GM18520 (cell line): ENCODE measurements around the gene KCNA5.

Experiments used
- ATAC-seq: cut with Tn5 transposase; IDR thresholded peaks from one replicate; pipeline ENCODE4 v1.9.1; 2021; ENCODE audit not compliant: unreplicated experiment

Gene KCNA5

DNA sequence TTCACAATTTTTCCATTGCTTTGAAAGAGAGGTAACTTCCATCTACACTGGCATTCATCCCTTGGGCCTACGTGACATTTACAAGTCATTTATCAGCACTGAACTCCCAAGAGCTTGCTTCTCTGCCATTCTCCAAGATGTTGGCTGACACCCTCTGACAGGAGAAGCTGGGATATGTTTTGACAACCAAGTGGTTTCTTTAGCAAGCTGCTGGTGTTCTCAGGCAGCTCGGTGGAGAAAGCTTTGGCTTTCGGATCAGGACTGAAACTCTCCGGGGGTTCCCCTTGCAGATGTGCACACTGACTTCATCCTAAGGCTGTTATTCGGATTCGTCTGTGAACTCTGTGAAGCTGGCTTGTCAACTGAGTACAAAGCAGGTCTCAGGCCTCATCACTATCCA, 15.7 kb downstream of the KCNA5 start:
- no peak for ATAC-seq

DNA sequence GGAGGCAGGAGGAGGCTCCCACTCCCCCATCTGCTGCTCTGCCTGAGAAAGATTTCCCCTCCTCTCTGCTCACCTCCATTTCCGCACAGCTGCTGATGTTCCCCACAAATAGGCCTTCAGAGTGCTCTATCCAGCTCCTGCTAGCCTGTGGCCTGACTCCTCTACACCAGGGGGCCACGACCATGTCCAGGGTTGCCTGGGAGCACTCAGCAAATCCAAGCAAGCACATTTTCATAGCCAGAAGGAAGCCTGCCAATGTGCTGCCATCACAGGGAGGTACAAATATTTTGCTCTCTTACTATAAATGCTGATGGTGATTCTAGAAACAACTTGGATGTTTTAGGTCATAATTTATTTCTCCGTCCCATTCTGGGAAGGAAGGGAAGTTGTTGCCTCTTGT, 17.3 kb downstream of the KCNA5 start:
- no peak for ATAC-seq

DNA sequence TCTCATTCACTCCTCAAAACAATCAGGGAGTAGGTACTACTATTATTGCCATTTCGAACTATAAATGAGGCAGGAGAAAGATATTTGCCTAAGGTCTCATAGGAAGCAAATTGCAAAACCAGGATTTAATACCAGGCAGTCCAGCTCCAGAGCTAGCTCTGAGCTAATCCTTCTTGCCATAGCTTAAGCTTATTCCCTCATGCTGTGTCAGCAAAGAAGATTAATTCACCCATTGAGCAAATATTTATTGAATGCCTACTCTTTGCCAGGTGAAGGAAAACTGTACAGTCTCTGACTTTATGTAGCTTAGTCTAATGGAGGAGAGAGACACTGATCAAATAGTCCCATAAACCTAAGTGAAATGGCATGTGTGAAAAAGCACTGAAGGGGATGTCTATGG, 19.5 kb downstream of the KCNA5 start:
- ATAC-seq: no peak

DNA sequence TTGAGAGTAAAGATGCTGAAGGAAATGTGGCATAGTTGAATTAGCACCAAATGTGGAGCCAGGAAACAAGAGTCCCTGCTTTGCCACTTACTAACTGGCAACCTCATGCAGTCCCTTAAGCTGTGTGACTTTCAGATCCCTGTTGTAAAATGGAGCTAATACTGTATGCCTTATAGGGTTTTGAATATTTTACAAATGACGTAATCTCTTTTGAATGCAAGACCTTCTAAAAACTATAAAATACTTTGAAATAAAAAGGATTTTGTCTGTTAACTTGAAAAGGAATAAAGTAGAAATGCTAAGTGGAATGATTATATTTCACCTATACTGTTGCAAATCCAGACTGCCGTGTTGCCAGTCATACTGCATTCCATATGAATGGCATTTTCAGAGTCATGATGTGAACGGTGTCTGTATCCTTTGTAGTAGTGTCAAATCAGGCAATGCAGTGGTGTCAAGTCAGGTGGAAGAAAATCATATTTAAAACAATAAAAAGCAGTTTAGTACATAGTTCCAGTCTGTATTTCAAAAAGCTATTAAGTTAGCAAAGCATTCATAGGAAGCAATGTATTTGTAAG, 21.3 kb downstream of the KCNA5 start:
- no peak for ATAC-seq

DNA sequence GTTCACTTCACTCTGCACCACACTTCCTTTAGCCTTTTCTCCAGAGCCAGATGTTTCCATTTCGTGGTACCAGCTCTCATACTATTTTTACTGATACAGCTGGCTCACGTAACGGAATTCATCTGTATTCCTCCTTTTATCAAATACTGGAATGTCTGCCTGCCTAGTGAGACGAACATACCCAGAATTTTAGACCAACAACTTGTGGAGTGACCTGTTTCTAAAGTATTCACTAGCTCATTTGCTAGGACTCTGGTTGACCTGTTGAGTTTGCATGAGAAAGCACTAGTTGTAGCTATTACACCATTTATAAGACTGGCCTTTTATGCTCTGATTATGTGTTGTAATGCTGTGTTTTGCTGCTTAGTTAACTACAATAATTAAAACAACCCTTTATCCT, 22.6 kb downstream of the KCNA5 start:
- ATAC-seq: no peak

DNA sequence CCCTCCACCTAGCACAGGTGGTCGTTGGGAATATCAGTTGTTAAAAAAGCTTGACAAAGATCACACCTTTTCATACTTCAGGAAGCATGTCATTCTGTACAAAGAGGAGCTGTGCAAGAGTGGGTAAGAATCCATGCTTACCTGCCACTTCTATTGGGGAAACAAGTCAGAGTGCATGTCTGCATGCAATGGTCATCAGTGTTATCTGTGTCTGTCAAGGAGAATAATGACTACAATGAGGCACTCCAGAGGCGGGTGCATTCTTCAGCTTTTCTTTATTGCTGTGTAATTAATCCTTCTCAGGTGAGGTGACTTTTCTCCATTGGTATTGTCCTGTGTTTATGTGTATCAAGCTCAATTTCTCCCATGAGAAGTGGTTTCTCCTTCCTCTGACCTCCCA, 24.4 kb downstream of the KCNA5 start:
- ATAC-seq: no peak

DNA sequence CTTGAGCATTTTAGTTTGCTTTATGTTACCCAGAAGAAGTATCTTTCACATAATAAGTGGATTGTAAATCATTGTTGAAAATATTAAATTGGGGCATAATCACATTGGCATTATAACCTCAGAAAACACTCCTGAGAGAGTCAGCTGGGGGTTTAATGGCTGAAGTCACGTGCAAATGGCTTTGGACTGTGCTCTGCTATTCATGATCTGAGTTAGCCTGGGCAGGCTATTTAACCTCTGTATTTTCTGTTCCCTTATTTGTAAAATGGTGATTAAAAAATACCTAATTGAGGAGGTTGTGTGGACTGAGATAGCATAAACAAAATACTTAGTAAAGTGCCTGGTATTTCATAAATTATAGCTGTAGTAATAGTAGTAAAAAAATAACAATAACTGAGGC, 24.9 kb downstream of the KCNA5 start:
- no peak for ATAC-seq

DNA sequence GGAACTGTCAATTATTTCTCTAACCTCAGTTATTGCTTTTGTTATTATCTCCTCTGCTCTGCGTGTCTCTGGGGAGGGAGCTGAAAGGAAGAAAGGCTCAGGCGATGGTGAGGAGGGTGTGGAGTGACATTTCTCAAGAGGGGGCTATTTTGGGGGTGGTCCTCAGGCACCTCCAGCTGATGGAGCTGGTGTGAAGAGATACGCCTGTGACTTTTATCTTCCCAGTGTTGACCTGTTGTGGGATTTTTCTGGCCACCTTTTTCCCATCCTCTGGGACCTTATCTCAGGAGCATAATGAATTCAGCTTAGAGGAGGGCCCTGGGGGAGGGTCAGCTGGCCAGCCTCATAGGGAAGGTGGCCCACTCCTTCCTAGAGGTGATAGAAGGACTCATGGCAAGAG, 26.4 kb downstream of the KCNA5 start:
- no peak for ATAC-seq

DNA sequence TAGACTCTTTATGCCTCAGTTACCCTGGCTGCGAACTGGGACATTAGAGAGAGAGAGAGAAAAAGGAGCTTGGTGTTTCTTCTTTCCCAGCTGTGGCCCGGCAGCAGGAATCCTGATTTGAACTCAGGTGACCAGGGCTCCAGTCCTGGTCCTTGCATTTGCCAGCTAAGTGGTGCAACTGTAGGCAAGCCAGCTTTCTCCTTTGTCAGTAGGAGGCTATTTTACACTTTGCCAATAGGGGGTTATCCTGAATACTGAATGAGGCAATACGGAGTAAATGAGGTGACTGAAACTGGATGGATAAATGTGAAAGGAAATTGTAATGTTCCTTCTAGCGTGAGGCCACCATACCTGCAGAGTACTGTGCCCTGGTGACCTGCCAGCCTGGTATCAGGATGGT, 27.8 kb downstream of the KCNA5 start:
- ATAC-seq: no peak

DNA sequence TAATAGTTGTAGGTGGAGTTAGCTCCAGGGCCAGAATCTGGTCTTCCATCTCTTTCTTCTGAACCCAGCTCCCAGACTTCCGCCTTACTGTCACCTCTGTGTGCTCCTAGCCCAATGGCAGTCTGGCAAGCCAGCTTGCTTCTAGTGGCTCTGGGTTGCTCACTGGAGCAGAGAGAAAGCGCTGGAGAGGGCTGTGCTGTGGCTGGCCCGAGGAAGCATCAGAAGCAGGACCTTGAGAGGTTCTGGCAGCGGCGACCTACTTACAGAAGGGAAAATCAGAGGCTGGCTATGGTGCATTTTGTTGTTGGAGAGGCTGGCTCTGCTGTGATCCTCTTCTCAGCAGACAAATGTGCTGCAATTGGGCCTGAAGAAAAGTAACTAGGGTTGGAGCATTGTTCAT, 28.6 kb downstream of the KCNA5 start:
- no peak for ATAC-seq

DNA sequence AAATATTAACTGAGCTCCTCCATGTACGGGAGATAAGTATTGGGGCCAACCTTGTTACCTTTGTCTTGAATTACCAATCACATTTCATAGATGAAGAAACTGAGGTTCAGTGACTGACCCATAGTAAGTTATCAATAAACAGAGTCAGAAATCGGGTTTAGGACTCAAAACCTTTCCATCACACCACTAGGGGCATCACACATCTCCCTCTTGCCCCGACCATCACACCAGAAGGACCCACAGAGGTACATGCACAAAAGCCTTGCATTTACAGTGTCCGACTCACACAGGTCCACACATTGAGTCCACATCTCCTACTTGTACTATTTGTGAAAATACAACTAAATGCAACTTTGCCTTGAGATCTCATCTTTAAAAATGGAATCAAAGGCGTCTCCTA, 29.4 kb downstream of the KCNA5 start:
- no peak for ATAC-seq

DNA sequence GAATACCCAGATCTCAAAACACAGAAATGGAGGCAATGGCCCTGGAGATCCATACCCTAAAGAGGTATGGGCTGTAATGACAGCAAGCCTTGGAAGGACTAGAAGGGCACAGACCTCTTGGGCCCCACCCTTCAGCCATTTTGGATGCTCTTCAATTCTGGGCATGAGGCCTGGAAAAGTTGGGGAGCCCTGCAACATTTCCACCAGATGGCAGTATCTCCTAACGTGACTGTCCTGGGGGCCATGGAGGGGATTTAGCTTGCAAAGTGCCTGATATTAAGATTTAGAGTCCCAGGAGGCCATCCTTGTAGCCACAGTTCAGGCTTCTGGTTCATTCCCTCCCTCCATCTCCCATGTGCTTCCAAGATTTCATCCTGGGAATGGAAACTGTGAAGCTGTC, 30.2 kb downstream of the KCNA5 start:
- ATAC-seq: no peak

DNA sequence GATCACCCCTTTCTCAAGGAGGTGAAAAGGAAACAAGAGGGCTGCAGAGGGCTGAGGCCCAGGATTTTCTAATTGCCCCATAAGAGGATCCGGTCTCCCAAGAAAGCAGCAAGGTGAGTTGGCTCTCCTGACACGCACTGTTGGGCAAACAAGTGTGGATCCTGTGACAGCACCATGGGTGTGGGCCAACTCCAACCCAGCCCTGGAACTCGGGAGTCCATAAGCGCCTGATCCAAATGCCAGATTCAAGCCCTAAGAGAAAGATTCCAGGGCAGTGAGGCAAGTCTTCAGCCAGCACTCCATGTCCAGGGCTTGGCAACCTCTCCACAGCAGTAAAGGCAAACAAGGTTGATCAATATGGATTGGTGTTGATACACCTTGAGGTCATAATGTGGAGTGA, 33.1 kb downstream of the KCNA5 start:
- ATAC-seq: no peak

DNA sequence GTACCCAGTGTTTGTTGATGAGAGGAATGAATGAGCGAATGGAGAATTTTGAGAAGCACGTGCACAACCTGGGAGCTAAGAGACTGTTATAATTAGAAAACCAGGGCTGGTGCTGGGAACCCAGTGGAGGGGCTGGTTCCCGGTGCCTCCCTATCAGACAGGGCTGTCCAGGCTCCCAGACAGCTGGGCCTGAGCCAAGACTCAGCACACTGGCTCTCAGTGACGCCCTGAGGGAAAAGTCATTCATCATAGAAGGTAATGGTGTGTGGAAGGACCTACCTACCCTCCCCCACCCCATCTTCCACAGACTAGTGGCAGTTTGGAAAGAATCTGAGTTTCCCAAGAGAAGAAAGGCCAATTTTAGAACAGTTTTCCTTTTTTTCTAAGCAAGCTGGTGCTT, 34.7 kb downstream of the KCNA5 start:
- no peak for ATAC-seq

DNA sequence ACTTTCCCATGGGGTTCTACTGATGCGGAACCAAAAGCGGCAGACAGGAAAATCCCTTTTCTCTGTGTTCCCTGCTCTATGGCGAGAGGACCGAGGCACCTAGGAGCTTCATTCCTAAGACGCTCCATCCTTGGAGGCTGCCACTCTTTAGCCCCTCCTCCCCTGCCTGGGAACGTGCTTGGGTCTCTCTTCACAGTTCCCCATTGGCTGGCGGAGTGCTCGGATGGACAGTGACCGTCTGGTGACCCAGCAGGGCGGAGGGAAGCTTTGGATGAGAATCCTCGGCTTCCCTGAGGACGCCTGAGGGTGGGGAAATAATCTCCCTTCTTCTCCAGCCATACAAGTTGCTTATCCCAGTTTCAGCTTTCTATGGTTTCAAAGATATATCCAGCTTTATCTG, 37.3 kb downstream of the KCNA5 start:
- no peak for ATAC-seq

DNA sequence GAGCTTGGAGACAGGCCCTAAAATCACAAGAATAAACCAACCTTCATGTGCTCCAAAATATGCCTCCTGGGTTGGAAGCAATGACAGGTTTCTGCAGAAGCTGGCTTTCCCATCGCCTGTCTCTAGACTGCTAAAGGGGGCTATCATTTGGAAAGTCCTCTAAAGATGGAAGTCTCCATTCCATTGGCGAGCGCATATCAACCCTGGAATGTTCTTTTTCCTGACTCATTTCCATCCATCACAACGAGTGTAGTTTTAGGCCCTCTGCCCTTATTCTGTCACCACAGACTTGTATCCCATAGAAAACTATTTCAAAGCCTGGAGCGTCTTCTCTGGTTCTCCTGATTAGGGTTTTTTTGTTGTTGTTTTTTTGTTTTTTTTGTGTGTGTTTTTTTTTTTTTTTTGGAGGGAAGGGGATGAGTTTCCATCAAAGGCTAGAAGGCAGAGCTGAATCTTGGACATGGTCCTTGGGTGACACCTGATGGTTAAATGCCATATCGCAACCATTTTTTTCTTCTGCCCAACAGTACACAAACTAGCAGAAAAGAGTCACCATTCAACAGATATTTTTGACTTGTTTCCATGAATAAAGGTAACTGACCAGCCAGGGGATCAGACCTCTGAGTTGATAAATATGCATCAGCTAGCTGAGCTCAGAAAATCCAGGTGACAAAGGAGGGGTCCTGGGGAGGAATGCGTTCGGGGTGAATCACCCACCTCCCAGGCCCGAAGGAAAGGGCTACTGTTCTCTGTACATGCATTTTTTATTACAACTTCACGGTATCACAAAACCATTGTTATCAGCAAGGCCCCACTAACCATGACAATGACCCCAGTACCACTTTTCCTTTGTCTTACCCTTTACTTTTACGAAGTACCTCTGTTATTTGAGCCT, 40.5 kb downstream of the KCNA5 start:
- no peak for ATAC-seq

DNA sequence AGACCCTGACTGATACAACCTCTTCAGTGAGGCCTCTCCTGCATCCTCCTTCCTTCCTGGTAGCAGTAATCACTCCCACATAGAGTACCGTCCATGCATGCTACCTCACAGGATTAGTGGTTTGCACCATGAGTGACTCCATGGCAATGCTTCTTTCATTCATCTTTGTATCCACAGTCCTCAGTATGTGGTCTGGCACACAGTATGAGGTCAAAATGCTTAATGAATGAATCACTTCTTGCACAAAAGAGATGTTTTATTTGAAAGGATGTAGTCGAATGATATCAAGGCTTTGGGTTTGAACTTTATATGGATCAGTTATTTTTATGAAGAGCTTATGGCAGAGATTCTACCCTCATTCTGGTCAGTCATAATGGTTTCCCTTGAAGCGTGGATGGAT, 42.2 kb downstream of the KCNA5 start:
- no peak for ATAC-seq

DNA sequence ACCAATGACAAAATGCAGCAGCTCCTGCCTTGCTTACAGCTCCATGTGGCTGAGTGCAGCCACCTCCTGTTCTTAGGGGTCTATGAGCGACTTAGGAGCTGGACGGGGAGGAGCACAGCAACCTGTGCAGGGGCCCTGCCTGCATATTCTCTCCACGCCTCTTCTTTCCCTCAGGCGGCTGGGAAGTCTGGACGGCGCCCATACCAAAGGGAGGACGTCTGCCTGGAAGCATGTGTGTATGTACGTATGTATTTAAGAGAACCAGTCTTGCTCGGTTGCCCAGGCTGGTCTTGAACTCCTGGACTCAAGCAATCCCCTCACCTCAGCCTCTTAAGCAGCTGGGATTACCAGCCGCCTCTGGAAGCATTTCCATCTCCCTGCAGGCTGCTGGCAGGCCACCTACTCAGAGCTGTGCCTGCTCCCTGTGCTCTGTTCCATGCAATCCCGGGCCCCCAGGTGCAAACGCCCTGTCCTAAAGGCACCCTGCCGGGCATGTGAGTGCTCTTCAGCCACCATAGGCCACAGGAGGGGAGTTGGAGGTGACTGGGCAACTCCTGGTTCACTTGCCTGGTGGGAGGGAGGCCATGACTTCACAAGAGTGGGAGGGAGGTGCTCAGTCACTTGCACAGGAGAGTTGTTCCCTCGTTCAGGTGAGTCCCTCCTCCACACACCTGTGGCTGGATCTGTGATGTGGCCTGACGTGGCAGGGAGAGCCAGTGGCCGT, 44.3 kb downstream of the KCNA5 start:
- ATAC-seq: no peak

DNA sequence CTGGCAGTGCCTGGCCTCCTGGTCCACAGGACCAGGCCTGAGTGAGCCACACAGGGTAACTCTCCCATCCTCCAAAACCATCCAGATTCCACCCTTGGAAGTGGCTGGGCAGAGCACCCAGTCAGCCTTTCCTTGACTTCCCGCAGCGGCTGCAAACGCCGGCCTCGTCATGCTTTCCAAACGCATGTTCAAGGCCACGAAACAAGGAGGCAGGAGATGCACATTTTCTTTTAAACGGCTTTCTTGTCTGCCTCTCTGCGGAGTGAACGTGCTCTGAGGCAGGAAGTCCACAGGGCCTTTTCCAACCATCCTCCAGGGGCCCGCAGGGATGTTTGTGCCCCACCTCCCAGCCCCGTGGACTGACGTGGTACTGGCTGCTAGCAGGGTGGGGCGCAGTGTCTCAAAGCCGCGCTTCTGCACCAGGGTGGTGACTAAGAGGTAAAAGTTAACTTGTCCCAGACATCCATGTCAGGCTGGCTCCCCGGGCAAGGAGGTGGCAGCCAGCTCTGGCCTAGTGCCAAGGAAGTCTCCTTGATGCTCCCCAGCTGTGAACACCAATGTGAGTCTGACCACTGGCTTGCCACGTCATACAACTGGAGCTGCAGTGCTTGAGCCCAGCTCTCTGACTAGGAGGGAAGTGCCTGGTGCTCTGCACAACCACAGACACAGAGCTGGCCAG, 45.0 kb downstream of the KCNA5 start:
- ATAC-seq: no peak

DNA sequence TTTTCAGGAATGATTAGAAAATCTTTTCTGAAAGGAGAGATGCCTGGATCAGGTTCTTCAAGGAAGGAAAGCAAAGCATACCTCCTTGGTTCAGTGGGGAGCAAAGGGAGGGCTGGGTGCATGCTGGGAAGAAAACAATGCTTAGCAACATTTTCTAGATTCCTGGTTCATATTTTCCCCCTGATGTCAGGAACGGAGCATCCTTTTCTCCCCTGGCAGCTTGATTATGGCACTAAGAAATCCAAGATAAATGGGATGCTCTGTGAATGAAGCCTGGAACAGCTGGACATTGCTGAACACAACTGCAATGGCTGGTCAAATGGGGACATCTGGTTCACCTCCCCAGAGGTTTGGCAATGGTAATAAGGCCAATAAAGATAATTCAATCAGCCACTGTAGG, 50.9 kb downstream of the KCNA5 start:
- no peak for ATAC-seq

DNA sequence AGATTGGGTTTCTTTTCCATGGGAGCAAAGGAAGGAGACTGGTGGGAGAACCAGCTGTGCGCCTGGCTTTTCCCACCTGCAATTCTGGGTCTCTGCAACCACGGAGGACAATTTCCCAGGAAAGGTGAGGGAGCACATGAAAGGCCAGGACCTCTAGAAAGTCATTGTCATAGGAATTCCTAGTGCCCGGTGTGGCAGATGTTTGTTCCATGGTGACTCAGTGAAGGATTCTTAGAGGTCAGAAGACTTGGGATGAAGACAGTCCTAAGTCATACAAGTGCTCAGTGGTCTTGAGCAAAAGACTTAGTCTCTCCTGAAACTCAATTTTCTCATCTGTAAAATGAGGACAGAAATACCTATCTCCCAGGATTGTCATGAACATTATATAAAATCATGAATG, 51.3 kb downstream of the KCNA5 start:
- no peak for ATAC-seq
